Nucleus accumbens (tissue), 56 donors: ENCODE measurements around the gene ZNF117.
"Not testable (repeated sequence)": the region's sequence is repeated elsewhere in the genome, so short reads cannot be mapped to it uniquely, and the experiment has no call there.

Experiments used
- DNase-seq, 56 donors: peaks; one replicate each; lab custom pipeline; 2025; lab: John Stamatoyannopoulos, UW

ZNF117 gene

GRCh38 chr7:64997164-64997908 lies 6.5 kb upstream of the ZNF117 start:
- no peak for DNase-seq

- no peak for DNase-seq
These were observed 5.5 kb upstream of the ZNF117 start for GRCh38 chr7:64996305-64996704.

- no peak for DNase-seq
These were observed 3.1 kb upstream of the ZNF117 start for GRCh38 chr7:64993901-64994300.

GRCh38 chr7:64992971-64993370 lies 2.1 kb upstream of the ZNF117 start:
- no peak for DNase-seq

- DNase-seq = no peak
These were observed 620 bp downstream of the ZNF117 start for GRCh38 chr7:64990216-64990615.

- DNase-seq = no peak
These were observed 12.2 kb downstream of the ZNF117 start for GRCh38 chr7:64978497-64979203.

GRCh38 chr7:64965594-64965993 lies 25.2 kb downstream of the ZNF117 start:
- no peak for DNase-seq

- DNase-seq = no peak
These were observed 31.6 kb downstream of the ZNF117 start for GRCh38 chr7:64959072-64959747.

- DNase-seq = no peak
These were observed 39.5 kb downstream of the ZNF117 start for GRCh38 chr7:64951250-64951848.

- peak in 3 of 56 donors; percentile 23 to 54 (median 45) for DNase-seq
These were observed 40.2 kb downstream of the ZNF117 start for GRCh38 chr7:64950673-64951072.

GRCh38 chr7:64948774-64949173 lies 42.1 kb downstream of the ZNF117 start:
- DNase-seq = not testable (repeated sequence)

- DNase-seq = peak in 10 of 56 donors; percentile 4 to 48 (median 14)
These were observed 43.4 kb downstream of the ZNF117 start for GRCh38 chr7:64947252-64948000.

- DNase-seq = peak in 5 of 56 donors; percentile 3 to 15 (median 12)
These were observed 44.1 kb downstream of the ZNF117 start for GRCh38 chr7:64946772-64947171.

GRCh38 chr7:64945503-64946175 lies 45.2 kb downstream of the ZNF117 start:
- DNase-seq = no peak

- DNase-seq = not testable (repeated sequence)
These were observed 46.0 kb downstream of the ZNF117 start for GRCh38 chr7:64944667-64945502.

- not testable (repeated sequence) for DNase-seq
These were observed 50.8 kb downstream of the ZNF117 start for GRCh38 chr7:64940021-64940420.

GRCh38 chr7:64938540-64938939 lies 52.3 kb downstream of the ZNF117 start:
- no peak for DNase-seq

GRCh38 chr7:64934478-64934877 lies 56.4 kb downstream of the ZNF117 start:
- no peak for DNase-seq
